Hematopoietic multipotent progenitor cell treated with erythropoietin and hydrocortisone succinate and interleukin-3 and kit ligand, for 15 days (in vitro differentiated cells): Measurements from ENCODE around the gene APOA1.
"Not testable (repeated sequence)": the region's sequence is repeated elsewhere in the genome, so short reads cannot be mapped to it uniquely, and the experiment has no call there.

ENCODE experiments used
- DNase-seq: peaks from one replicate; pipeline ENCODE4 v3.0.0-alpha.2; 2015; ENCODE audit warnings: low spot score

Gene APOA1

DNA sequence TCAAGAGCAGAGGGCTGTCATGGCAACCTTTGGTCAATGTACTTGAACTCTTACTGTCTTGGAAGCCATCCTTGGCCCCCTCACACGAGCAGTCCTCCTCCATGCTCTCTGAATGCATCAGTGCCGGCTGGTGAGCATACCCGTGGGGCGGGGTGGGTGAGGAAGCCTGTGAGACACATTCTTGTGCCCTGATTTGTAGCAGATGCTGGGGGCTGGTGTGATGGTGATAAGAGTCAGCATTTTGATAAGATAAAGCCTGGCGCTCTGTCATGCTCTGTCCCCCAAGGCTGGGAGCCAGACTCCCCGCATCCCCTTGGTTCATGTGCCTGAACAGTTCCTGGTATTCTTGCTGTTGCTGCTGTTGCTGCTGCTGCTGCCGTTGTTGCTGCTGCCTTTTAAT lies 20.5 kb upstream of the APOA1 start:
- no peak for DNase-seq

GRCh38 chr11:116857316-116857715 lies 19.9 kb upstream of the APOA1 start:
- no peak for DNase-seq

DNA sequence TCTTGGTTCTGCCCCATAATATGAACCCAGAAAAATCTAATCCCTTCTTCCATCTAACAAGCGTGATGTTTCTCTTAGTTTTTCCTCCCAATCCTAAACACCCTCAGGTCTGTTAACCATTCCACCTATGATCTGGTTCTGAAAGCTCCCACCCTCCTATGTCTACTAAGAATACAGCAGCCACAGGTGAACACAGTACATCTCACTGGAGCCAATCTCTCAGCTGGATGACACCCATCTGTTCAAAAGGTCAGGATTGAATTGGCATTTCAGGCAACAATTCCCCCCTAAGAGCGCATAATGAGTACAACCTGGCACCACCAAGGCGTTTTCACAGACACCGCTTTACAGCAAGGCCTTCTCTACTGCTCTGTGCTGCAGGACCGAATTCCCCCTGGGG lies 19.0 kb upstream of the APOA1 start:
- no peak for DNase-seq

DNA sequence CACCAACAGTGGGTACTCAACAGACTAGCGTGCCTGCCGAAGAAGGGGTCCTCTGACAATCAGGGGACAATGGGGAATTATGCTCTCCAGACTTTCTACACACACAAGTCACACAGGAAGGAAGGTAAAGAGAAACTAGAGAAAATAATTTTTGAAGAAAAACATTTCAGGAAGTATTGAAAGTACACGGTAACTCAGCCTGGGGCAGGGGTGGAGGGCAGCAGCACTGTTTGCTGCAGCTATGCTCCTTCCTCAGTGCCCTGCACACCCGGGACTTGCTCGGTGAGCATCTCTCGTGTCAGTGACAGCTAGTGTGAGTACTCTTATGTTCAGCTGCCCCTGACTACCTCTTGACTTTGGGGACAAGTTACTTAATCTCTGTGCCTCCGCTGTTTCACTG lies 18.0 kb upstream of the APOA1 start:
- no peak for DNase-seq

- no peak for DNase-seq
Observed at GRCh38 chr11:116853461-116854073, 16.1 kb upstream of the APOA1 start.

- peak; percentile 5 for DNase-seq
Observed at GRCh38 chr11:116852261-116853031, 15.0 kb upstream of the APOA1 start.

DNA sequence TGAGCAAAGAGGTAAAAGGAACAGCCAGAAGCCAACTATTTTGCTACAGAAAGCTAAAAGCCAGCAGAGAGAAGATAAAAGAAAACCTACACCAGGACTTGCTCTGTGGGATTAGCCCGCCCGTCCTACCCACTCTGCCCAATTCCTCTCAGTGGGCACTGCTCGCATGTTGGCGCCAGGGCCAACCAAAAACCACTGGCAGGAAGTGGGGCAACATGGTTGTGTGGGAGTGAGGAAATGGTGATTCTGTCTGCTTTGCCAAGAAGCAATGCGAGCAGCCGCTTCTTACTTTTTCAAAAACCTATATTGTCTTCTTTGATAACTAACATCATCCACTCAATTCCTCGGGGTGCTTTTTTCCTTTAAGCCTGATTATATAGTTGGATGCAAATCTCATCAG lies 14.2 kb upstream of the APOA1 start:
- DNase-seq, result no peak

DNA sequence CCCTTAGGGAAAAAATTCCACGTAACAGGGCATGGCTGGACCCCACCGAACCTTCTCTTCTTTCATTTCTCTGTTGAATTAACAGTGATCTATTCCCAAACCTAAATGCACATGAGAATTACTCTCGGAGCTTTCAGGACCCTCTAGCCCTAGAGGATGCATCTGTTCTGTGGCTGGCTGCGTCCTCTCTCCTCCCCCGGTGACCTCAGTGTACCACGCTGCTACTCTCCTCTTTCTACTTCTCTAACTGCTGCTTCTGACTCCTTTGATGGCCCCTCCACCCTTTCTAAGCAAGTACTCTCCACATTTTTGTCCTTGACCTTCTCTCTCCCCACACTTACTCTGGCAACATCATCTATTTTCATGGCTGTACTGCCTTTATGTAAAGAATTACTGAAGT lies 12.1 kb upstream of the APOA1 start:
- DNase-seq, result no peak

- DNase-seq, result no peak
Observed at GRCh38 chr11:116849060-116849459, 11.6 kb upstream of the APOA1 start.

GRCh38 chr11:116847612-116848011 lies 10.2 kb upstream of the APOA1 start:
- DNase-seq, result no peak

DNA sequence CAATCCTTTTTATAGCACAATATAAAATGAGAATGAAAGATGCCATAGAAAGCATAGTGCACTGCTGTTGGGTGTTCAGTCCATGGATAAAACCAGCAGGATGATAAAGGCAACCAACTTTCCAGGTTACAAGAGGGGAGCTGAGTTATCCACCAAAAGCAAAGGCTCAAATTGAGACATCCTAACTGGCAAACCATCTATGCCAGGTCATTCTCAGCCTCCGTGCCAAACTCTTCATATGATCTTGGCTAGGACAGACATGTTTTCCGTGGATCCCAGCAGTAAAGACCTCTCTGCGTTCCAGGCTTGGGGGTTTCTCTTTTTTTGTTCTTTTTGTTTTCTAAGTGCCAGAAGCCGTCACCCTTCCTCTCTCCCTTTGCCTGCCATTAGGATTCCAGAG lies 7.3 kb upstream of the APOA1 start:
- DNase-seq, result no peak

- DNase-seq, result no peak
Observed at GRCh38 chr11:116843661-116844060, 6.2 kb upstream of the APOA1 start.

- DNase-seq, result no peak
Observed at GRCh38 chr11:116842909-116843308, 5.5 kb upstream of the APOA1 start.

- no peak for DNase-seq
Observed at GRCh38 chr11:116842117-116842516, 4.7 kb upstream of the APOA1 start.

- DNase-seq, result no peak
Observed at GRCh38 chr11:116840746-116841296, 3.4 kb upstream of the APOA1 start.

- no peak for DNase-seq
Observed at GRCh38 chr11:116840224-116840745, 2.9 kb upstream of the APOA1 start.

- DNase-seq, result no peak
Observed at GRCh38 chr11:116838321-116839084, 1.1 kb upstream of the APOA1 start.

- no peak for DNase-seq
Observed at GRCh38 chr11:116836632-116836991, 810 bp downstream of the APOA1 start.

DNA sequence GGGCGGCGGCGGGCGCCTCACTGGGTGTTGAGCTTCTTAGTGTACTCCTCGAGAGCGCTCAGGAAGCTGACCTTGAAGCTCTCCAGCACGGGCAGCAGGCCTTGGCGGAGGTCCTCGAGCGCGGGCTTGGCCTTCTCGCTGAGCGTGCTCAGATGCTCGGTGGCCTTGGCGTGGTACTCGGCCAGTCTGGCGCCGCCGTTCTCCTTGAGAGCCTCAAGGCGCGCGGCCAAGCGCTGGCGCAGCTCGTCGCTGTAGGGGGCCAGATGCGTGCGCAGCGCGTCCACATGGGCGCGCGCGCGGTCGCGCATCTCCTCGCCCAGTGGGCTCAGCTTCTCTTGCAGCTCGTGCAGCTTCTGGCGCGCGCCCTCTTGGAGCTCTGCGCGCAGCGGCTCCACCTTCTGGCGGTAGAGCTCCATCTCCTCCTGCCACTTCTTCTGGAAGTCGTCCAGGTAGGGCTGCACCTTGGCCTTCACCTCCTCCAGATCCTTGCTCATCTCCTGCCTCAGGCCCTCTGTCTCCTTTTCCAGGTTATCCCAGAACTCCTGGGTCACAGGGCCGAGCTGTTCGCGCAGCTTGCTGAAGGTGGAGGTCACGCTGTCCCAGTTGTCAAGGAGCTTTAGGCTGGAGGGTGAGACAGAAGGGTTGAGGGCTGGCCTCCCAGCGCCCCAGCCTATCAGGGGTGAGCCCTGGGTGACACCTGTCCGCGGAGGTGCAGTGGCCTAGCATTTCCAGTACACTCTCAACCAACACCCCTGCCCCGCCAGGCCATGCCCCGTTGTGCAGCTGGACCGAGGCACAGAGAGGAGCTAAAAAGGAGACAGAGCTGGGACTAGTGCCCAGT lies 1.4 kb downstream of the APOA1 start:
- peak; percentile 38 for DNase-seq

GRCh38 chr11:116835042-116835772 lies 2.2 kb downstream of the APOA1 start:
- no peak for DNase-seq

GRCh38 chr11:116834535-116835041 lies 2.8 kb downstream of the APOA1 start:
- DNase-seq, result not testable (repeated sequence)
